IPS-18a (cell line): ENCODE data around the gene GALNT2.

Experiments used
- H3K27ac ChIP-seq: one replicate; pipeline ENCODE4 v1.5.1; 2013; ENCODE audit warnings: low read length
- H3K27me3 ChIP-seq: one replicate; pipeline ENCODE4 v1.6.1; 2013; ENCODE audit warnings: mild to moderate bottlenecking, low read length; ENCODE audit not compliant: control insufficient read depth, insufficient read depth
- H3K36me3 ChIP-seq: one replicate; pipeline ENCODE4 v1.6.1; 2013; ENCODE audit warnings: low read depth, low read length; ENCODE audit not compliant: control insufficient read depth
- H3K4me1 ChIP-seq: one replicate; pipeline ENCODE4 v1.6.1; 2013; ENCODE audit warnings: low read depth, low read length; ENCODE audit not compliant: control insufficient read depth
- H3K4me3 ChIP-seq: one replicate; pipeline ENCODE4 v1.5.1; 2013; ENCODE audit warnings: low read length
- H3K9ac ChIP-seq: one replicate; pipeline ENCODE4 v1.6.1; 2013; ENCODE audit warnings: mild to moderate bottlenecking, low read length, moderate library complexity
- H3K9me3 ChIP-seq: one replicate; pipeline ENCODE4 v1.6.1; 2013; ENCODE audit warnings: low read depth, low read length; ENCODE audit not compliant: control insufficient read depth

Gene GALNT2

DNA sequence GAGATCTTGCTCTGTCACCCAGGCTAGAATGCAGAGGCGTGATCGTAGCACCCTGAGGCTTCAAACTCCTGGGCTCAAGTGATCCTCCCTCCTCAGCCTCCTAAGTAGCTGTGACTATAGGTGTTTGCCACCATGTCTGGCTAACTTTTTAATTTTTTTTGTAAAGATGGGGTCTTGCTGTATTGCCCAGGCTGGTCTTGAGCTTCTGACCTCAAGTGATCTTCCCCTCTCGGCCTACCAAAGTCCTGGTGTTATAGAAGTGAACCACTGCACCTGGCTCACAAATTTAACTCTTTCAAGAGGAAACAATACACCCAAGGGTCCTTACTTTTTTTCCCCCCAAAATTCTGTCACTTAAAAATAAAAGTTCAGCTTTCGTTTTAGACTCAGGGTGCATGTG is 62.3 kb downstream of the GALNT2 start:
- Histone ChIP-seq H3K9me3 (no peaks in the 10 kb centered on the region), H3K4me3 (no peak overlapping the region), H3K4me1 (peaks cover 11% of the 10 kb centered on the region), H3K27me3 (no peaks in the 10 kb centered on the region), H3K27ac (no peak overlapping the region), H3K36me3 (no peaks in the 10 kb centered on the region), H3K9ac (no peak overlapping the region)

DNA sequence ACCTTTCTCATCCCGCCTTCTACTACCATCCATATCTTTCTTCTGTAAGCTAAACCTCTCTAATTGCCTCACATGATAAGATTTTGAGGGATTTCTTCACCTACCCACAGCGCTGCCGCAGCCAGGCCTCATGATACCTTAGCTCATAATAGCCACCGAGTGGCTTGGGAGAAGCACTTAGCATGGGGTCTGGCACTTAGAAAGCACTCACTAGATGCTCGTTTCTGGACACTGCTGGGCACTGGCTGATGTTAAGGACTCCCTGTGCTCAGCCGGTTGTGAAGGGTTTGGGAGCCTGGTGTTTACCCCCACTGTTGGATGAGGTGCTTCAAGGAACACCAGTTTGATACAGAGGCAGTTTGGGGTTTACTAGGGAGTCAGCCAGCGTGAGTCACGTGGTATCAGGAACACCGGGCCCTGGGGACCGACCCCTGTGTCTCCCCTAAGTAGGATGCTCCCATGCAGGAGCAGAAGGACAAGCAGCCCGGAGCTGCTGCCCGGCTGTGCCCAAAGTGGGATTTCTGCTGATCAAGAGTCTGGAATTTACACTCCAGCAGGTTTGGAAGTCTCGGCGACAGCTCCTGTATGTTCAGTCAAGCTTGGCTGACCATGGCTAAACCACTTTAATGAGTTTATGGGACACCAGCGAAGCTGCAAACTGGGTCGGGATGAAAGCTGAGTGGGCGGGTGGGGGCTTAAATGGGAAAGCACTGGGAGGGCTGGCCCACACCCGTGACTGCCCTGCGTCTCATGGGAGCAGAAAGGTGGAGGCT is 63.3 kb downstream of the GALNT2 start:
- Histone ChIP-seq H3K27me3 (no peaks in the 10 kb centered on the region), H3K4me3 (no peak overlapping the region), H3K4me1 (peaks cover 11% of the 10 kb centered on the region), H3K36me3 (no peaks in the 10 kb centered on the region), H3K9ac (no peak overlapping the region), H3K9me3 (no peaks in the 10 kb centered on the region), H3K27ac (no peak overlapping the region)

DNA sequence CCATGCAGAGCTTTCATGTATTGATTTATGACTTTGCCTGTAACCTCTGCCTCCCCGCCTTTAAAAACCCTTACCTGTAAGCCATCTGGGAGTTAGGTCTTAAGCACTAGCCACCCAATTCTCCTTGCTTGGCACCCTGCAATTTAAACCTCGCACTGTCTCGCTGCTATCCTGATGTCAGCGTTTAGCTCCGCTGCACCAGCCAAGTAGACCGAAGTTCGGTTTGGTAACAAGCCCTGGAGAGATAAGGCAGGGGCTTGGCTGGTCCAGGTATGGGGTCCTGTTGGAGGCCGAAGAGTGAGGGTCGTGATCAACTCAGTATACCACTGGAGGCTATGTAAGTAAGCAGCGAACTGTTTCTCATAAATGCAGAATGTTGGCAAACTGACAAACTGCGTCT is 64.4 kb downstream of the GALNT2 start:
- peaks cover 6% of the 10 kb centered on the region for H3K4me1 ChIP-seq
- no peak overlapping the region for H3K27ac ChIP-seq
- H3K9ac ChIP-seq, result no peak overlapping the region
- H3K27me3 ChIP-seq, result no peaks in the 10 kb centered on the region
- no peaks in the 10 kb centered on the region for H3K36me3 ChIP-seq
- H3K4me3 ChIP-seq, result no peak overlapping the region
- no peaks in the 10 kb centered on the region for H3K9me3 ChIP-seq

DNA sequence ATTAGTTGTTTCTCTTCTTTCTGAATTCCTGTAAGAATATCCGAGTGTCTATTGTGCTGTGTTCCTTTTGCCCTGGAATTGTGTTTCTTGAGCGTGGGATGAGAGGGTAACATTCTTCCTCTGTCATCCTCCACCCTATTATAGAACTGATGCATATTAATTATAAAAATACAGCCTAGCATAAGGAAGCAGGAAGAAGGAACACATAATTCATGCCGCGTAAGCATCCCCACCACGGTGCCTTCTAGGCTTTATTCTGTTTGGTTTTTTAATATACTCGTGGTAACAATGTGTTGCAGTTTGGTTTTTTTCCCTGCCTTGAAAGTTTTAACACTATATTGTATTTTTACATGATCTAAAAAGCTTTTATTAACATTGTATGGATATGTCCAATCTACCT is 65.7 kb downstream of the GALNT2 start:
- H3K27me3 ChIP-seq, result no peaks in the 10 kb centered on the region
- H3K9ac ChIP-seq, result no peak overlapping the region
- no peak overlapping the region for H3K4me3 ChIP-seq
- H3K4me1 ChIP-seq, result no peaks in the 10 kb centered on the region
- H3K9me3 ChIP-seq, result no peaks in the 10 kb centered on the region
- no peaks in the 10 kb centered on the region for H3K36me3 ChIP-seq
- no peak overlapping the region for H3K27ac ChIP-seq

DNA sequence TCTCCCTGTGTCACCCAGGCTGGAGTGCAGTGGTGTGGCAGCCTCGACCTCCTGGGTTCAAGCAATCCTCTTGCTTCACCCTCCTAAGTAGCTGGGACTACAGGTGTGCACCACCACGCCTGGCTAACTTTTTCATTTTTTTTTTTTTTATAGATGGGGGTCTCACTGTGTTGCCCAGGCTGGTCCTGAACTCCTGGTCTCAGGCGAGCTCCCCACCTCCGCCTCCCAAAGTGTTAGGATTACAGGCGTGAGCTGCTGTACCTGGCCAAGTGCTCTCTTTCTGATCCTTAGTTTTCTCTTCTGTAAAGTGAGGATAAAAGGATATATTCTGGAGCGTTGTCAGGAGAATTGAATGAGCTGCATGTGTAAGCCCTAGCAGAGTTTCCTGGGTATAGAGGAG is 68.7 kb downstream of the GALNT2 start:
- H3K27ac ChIP-seq, result no peak overlapping the region
- H3K9ac ChIP-seq, result no peak overlapping the region
- no peaks in the 10 kb centered on the region for H3K9me3 ChIP-seq
- H3K4me3 ChIP-seq, result no peak overlapping the region
- H3K27me3 ChIP-seq, result no peaks in the 10 kb centered on the region
- peaks cover 6% of the 10 kb centered on the region for H3K4me1 ChIP-seq
- no peaks in the 10 kb centered on the region for H3K36me3 ChIP-seq

DNA sequence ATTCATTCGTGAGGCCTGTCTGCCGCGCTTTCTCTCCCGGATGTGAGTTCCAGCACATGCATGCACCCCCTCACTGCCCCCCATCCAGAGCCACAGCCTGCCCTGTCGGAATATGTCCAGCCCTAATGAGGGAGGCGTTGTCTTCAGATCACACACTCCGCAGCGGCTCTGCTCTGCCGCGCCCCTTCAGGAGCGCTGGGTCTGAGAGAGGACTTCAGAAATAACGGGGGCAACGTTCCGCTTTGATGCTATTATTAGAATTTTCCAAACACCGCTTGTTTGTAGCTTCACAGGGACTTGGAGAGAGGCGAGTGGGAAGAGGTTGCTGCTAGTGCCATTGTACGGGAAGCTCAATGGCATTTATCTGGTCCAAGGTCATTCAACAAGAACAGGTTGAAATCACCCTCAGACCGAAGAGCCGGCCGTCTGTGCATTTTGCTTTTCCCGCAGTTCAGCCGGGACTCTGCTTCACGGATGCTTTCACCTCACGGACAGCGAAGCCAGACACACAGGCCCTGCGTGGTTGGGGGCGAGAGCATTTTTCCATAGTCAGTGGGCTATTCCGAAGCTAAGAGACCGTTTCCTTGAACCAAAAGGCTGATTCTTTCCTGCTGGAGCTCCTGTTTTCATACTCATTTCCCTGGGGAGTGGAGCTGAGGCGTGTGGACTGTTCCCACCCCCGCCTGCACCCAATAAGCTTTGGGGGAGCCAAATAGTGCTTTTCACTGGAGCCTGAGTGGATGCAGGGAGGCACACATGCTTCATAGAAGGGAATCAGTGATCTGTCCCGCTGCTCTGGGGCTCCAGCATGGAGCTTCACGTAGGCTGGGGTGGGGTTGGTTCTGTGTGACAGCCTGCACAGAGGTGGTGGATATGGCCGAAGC is 69.7 kb downstream of the GALNT2 start:
- H3K4me1 ChIP-seq, result peaks cover 6% of the 10 kb centered on the region
- H3K4me3 ChIP-seq, result no peak overlapping the region
- no peak overlapping the region for H3K9ac ChIP-seq
- no peak overlapping the region for H3K27ac ChIP-seq
- H3K36me3 ChIP-seq, result no peaks in the 10 kb centered on the region
- no peaks in the 10 kb centered on the region for H3K27me3 ChIP-seq
- no peaks in the 10 kb centered on the region for H3K9me3 ChIP-seq

DNA sequence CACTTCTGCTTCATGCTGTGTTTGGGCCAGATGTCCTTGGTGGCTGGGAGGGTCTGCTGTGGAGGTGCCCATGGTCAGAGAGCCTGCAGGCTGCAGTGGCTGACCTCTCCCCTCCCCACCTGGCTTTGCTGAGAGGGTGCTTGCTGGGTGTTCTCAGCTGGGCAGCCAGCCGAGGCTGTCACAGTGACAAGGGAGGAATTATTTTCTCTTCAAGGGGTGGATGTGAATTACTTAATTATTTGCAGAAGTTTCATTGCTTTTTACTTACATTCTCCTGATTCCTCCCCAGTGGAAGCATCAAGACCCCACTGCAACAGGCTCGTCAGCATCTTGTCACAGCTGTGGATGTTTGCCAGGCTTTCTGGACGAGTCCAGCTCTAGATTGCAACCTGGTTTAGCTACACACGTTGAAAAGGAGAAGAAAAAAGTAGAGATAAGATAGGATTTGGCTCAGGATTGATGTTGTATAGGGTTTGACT is 70.3 kb downstream of the GALNT2 start:
- H3K9me3 ChIP-seq, result no peaks in the 10 kb centered on the region
- H3K36me3 ChIP-seq, result no peaks in the 10 kb centered on the region
- H3K4me1 ChIP-seq, result peaks cover 6% of the 10 kb centered on the region
- no peak overlapping the region for H3K27ac ChIP-seq
- H3K9ac ChIP-seq, result no peak overlapping the region
- H3K27me3 ChIP-seq, result no peaks in the 10 kb centered on the region
- no peak overlapping the region for H3K4me3 ChIP-seq

DNA sequence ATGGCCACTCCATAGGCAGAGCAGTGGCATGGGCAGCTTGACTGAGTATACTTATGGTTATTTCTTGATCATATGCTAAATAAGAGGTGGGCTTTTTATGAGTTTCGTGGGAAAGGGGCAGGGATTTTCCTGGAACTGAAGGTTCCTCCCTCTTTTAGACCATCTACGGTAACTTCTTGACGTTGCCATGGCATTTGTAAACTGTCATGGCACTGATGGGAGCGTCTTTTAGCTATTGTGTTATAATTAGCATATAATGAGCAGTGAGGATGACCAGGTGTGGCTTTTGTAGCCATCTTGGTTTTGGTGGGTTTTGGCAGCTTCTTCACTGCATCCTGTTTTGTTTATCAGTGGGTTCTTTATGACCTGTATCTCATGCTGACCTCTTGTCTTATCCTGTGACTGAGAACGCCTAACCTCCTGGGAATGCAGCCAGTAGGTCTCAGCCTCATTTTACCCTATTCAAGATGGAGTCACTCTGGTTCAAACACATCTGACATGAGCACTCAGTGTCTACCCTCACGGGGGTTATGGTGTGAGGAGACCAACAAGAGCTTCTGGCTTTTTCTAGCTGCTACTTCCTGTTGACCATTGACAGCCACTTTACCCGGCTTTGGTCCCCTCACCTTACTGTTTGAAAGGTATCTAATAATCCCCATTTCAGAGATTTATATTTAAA is 71.7 kb downstream of the GALNT2 start:
- no peak overlapping the region for H3K9ac ChIP-seq
- peaks cover 6% of the 10 kb centered on the region for H3K4me1 ChIP-seq
- no peaks in the 10 kb centered on the region for H3K9me3 ChIP-seq
- H3K4me3 ChIP-seq, result no peak overlapping the region
- no peak overlapping the region for H3K27ac ChIP-seq
- no peaks in the 10 kb centered on the region for H3K36me3 ChIP-seq
- H3K27me3 ChIP-seq, result no peaks in the 10 kb centered on the region

DNA sequence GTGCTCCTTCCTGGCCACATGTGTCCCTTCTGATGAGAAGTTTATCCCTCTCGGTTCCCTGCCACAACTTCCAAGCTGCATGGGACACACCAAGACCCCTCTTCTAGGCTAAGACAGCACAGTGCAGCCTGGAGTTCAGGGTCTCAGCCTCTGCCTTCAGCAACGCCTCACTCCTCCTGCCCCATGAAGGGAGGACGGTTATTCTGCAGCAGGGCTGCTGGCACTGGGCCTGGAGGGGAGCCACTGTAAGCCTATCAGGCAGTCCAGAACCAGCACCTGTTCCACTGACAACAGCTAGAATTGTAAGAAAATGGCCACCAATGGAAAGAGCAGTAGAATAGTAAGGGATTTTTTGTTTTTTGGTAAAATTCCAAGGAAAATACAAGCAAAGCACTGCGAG is 72.3 kb downstream of the GALNT2 start:
- Histone ChIP-seq H3K4me1 (peaks cover 6% of the 10 kb centered on the region), H3K27ac (no peak overlapping the region), H3K36me3 (no peaks in the 10 kb centered on the region), H3K4me3 (no peak overlapping the region), H3K9ac (no peak overlapping the region), H3K9me3 (no peaks in the 10 kb centered on the region), H3K27me3 (no peaks in the 10 kb centered on the region)

DNA sequence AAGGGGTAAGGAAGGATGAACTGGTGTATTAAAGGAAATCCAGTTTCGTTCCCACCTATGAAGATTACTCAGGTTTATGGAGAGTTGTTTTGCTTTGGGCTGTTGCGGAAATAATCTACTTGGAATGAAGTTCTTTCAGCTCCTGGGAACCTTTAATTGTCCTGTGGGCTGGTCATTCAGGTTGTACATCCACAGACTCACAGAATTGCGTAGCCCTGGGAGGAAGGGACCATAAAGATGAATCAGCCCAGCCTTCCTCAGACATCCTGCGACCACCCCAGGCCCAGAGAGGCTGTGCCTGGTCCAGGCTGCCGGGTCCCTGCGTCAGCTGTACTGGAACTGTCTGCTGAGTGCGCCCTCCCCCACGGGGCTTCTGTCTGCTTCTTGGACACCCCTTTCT is 72.7 kb downstream of the GALNT2 start:
- Histone ChIP-seq H3K4me1 (peaks cover 6% of the 10 kb centered on the region), H3K36me3 (no peaks in the 10 kb centered on the region), H3K27me3 (no peaks in the 10 kb centered on the region), H3K27ac (no peak overlapping the region), H3K4me3 (no peak overlapping the region), H3K9ac (no peak overlapping the region), H3K9me3 (no peaks in the 10 kb centered on the region)

DNA sequence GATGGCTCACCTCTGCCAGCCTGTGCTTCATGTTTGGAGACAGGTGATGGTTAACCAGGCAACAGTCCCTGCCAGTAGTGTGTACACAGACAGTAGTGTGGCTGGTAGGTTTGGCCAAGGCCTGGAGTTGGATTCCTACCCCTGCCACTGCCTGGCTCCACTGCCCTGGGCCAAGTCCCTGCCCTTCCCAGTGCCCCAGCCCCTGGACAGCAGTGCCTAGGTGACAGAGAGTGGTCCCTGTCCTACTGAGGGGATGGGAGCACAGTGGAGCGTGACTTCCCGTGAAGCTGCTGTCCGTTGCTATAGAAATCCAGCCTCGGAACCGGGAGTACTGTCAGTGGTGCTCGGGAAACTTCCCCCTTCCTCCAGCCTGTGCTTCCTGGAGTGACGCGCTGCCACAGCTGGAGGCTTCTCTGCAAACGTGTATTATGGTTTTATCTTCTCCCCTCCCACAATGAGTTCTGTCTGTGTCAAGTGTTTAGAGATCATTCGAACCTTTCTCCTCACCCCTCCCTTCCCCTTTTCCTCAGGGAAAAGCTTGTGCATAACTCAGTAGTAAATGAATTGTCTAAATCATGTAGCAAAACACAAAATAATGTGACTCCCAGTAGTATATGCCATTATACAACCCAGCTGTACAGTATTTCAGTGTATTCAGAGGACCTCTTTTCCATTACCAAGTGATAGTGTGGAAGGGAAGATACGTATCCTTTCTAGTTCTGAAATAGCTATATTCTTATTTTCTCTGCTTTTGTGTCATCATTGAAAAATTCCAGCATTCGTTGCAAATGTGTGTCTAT is 73.4 kb downstream of the GALNT2 start:
- H3K4me1 ChIP-seq, result peaks cover 6% of the 10 kb centered on the region

More for the DNA sequence above, 73.4 kb downstream of the GALNT2 start:
- H3K9ac ChIP-seq, result no peak overlapping the region
- no peaks in the 10 kb centered on the region for H3K36me3 ChIP-seq
- H3K4me3 ChIP-seq, result no peak overlapping the region
- H3K9me3 ChIP-seq, result no peaks in the 10 kb centered on the region
- no peak overlapping the region for H3K27ac ChIP-seq
- no peaks in the 10 kb centered on the region for H3K27me3 ChIP-seq
